ENCODE measurements around the gene ZIC4. TPM values are rescaled to one million over a fixed set of nuclear protein-coding genes. Genes with fewer than 3 reads are reported as not detected.

ZIC4 gene
- not detected in 2 replicates for total RNA-seq (2011; cell fraction: chromatin; rRNA removed; ENCODE audit: low replicate concordance)
- not detected in 2 replicates for total RNA-seq (2011; cell fraction: nucleolus; rRNA removed)
- total RNA-seq (2011; cell fraction: nucleoplasm; rRNA removed) = not detected in 2 replicates
- not detected in 2 replicates for total RNA-seq (2014; rRNA removed)
- total RNA-seq (2014; rRNA removed; fragmentation: Illumina TruSeq; extraction: Trizol) = not detected in 2 replicates
- total RNA-seq (2015; rRNA removed; fragmentation: Illumina TruSeq; extraction: Trizol) = not detected in 2 replicates
- not detected in 2 replicates for total RNA-seq (2021)
- polyA plus RNA-seq (2011; rRNA removed) = 0.01 TPM in 1 of 2 replicates, not detected in the other
- polyA plus RNA-seq (2011; cell fraction: cytosol; rRNA removed) = not detected in 2 replicates
- polyA plus RNA-seq (2011; cell fraction: nucleus; rRNA removed) = 0.07 TPM in 1 of 2 replicates, not detected in the other
- polyA plus RNA-seq (2012) = 0.07 TPM in 1 of 2 replicates, not detected in the other
- not detected in 2 replicates for polyA plus RNA-seq (2014; fragmentation: Illumina TruSeq; extraction: Trizol)
- polyA plus RNA-seq (2014; fragmentation: Nextera tagmentation; extraction: Ambion mirVana) = not detected
- polyA plus RNA-seq (2014; rRNA removed) = not detected in 2 replicates
- polyA minus RNA-seq (2011; rRNA and poly(A)+ RNA removed) = not detected in 2 replicates
- polyA minus RNA-seq (2011; cell fraction: cytosol; rRNA and poly(A)+ RNA removed) = not detected in 2 replicates
- polyA minus RNA-seq (2011; cell fraction: nucleus; rRNA and poly(A)+ RNA removed) = not detected in 2 replicates
- Bru-seq, nascent RNA = not detected
- BruChase-seq, experiment 1, labeled RNA remaining after a 2-hour chase = not detected
- BruChase-seq, experiment 2, labeled RNA remaining after a 6-hour chase = not detected
- long read RNA-seq, experiment 1 = 0 reads
- long read RNA-seq, experiment 2 = 0 reads
- long read RNA-seq, experiment 3 = 0 reads

DNA sequence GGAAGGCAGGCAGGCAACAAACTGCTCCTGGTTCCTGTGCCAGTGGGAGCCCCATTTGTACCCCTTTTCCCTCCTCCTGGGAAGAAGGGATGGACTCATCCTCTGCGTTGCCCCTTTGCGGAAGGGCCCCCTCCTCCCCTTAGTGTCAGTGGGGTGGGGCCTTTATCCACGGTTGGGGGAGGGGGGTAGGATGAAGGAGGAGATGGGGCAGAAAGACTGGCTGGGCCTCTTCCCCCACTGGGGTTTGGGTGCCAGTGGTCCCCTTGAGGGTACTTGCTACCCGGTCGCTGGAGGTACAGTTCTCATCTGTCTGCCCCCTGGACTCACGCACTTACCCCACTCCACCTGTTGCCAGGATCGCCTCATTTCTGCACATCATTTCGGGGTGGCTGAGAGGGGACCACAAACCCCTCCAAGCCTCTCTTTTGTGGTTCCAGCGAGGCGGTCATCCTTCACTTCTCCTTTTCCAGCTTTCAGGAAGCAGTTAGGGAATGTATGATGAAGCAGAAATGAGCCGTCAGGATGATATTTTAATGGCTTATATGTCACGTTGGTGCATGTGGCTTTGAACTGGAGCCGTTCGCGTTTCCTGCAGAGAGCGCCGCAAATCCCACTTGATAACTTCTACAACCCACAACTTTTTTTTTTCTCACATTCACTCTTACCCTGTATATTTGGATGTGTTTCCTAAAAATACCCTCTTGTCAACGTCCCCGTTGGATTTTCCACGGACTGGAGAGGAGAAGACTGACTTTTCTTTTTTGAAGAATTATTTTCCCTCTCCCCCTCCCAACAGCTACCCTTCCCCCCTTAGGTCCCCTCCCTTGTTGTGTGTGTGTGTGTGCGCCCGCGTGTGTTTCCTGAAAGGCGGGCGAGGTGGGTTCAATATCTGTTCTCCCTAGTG lies at the start of gene ZIC4:
Gene ZIC4, minus strand, starts transcription at position 516 of the 904 bp plus-strand sequence. CDS start 3,746 bp downstream, outside the sequence.
- Histone ChIP-seq H3K27me3 (ENCODE audit: control insufficient read depth in 2 of 2, insufficient read depth in 2 of 2, low read length in 2 of 2) (peaks cover 3 to 40% of the 10 kb centered on the region in 2 experiments; a peak in 3 of 5 replicates), H4K20me1 (replicated peaks; ENCODE audit: control insufficient read depth, insufficient read depth, low read length) (no peaks in the 10 kb centered on the region), H3K9ac (ENCODE audit: insufficient read depth in 1 of 2, low read depth in 2 of 2, low read length in 2 of 2) (no peak within 1 kb of the TSS), H3K4me1 (replicated peaks in 1 of 2; ENCODE audit: control insufficient read depth in 2 of 2, insufficient read depth in 2 of 2, low read length in 2 of 2) (no peaks in the 10 kb centered on the region; a peak in 1 of 5 replicates), H3K79me2 (ENCODE audit: control insufficient read depth, insufficient read depth, low read length) (no peaks in the 10 kb centered on the region), H3K27ac (ENCODE audit: extremely low read depth, low read depth, low read length) (no peak within 1 kb of the TSS), H2AFZ (ENCODE audit: low read depth, low read length) (no peak within 1 kb of the TSS), H3K9me3 (replicated peaks; ENCODE audit: control insufficient read depth, insufficient read depth, low read depth, low read length) (no peaks in the 10 kb centered on the region), H3K4me3 (no peak within 1 kb of the TSS), H3K4me2 (ENCODE audit: insufficient read depth, low read length) (no peak within 1 kb of the TSS), H3K36me3 (ENCODE audit: control insufficient read depth, insufficient read depth, low read length) (no peaks in the 10 kb centered on the region), H3K9me1 (ENCODE audit: control insufficient read depth, insufficient read depth, low read length) (no peaks in the 10 kb centered on the region)
- intact Hi-C loops (cut with micrococcal nuclease) (no loop called here), in situ Hi-C loops (cut with MboI) (no loop called here)
- ATAC-seq (no peak), DNase-seq (ENCODE audit: extremely low read depth in 1 of 4, low spot score in 3 of 4) (no peak), FAIRE-seq (no peak)
- 2% methylated on average over 19 of the region's 25 CpGs for WGBS (ENCODE audit: insufficient coverage, low coverage, missing lambda C conversion rate)
- CTCF ChIA-PET (ENCODE audit: low intra/inter-chr PET ratio) = no interaction called here
- no TSS peak for BruUV-seq (replicated peaks)
- POLR2A ChIA-PET = no interaction called here
- TF ChIP-seq ZNF764 (CRISPR knock-in tag; IDR thresholded peaks at IDR 0.05; ENCODE audit: low read depth) (no peak), UBTF (IDR thresholded peaks at IDR 0.05; ENCODE audit: borderline replicate concordance in 1 of 2, low read depth in 2 of 2, low read length in 2 of 2) (no peak), XRCC3 (IDR thresholded peaks at IDR 0.05) (no peak), CUX1 (CRISPR knock-in tag; IDR thresholded peaks at IDR 0.05) (no peak), CBX1 (IDR thresholded peaks at IDR 0.05; ENCODE audit: low read depth) (no peak), ZNF551 (CRISPR knock-in tag; IDR thresholded peaks at IDR 0.05) (no peak), ZNF384 (IDR thresholded peaks at IDR 0.05; ENCODE audit: low read depth, low read length) (no peak), TCF15 (CRISPR knock-in tag; IDR thresholded peaks at IDR 0.05) (no peak), HNRNPH1 (optimal IDR thresholded peaks at IDR 0.05; ENCODE audit: low read depth, low read length) (no peak)

Measured in K562 (cell line).